NCI-H128 (cell line): ENCODE data around the gene PITX2.
"Not testable (repeated sequence)": the region's sequence is repeated elsewhere in the genome, so short reads cannot be mapped to it uniquely, and the experiment has no call there.

Experiments
- DNase-seq: peaks from one replicate; lab custom pipeline; 2025; ENCODE audit not compliant: unreplicated experiment; lab: John Stamatoyannopoulos, UW

The PITX2 gene

GRCh38 chr4:110612631-110613269 is 10.1 kb downstream of the PITX2 start:
- DNase-seq, result no peak

GRCh38 chr4:110611968-110612447 is 10.9 kb downstream of the PITX2 start:
- no peak for DNase-seq

- no peak for DNase-seq
These were observed 11.7 kb downstream of the PITX2 start for GRCh38 chr4:110610940-110611831.

GRCh38 chr4:110610620-110610939 is 12.3 kb downstream of the PITX2 start:
- no peak for DNase-seq

DNA sequence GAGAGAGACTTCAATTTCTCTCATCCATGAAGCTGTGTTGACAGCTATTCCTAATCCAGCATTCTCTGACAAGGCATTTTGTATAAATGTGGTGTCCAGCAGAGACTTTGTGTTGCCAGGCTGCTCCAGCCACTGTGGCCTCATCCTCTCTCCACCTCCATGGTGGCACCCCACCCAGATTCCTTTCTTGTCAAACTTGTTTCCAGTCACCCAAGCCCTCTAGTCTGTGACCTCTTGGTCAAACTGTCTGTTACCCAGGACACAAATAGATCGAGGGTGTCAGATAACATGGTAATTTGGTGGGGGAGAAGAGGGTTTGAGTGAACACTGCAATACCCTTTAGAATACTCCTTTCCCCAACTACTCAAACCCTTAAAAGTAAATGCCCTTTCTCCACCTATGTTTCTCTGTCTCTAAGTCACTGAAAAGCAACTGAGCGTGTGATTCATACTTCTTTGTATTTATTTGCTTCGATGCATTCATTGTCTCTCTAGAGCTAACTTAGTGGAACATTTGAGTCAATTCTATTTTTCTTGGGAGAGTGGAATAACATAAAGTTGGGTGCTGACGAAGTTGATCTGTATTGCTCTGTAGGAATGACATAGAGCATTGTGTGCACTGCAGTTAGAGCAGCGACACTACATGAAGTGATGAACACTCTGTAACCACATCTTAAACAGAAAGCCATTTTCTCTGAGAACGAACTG is 13.7 kb downstream of the PITX2 start:
- no peak for DNase-seq

DNA sequence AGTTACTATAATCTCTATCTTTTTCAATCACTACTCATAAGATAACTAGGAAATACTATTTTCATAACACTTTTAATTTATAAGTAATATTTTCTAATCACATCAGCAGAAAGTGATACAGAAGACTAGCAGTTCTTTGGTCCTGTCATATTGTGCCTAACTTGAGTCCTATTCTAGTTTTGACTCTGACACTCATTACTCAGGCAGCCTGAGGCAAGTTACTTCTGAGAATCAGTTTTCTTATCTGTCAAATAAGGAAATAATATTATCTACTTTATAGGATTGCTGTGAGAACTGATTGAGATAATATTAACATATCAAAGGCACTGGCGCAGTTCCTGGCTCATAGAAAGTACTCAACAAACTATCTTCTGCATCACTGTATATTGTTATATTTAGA is 17.8 kb downstream of the PITX2 start:
- DNase-seq, result no peak

DNA sequence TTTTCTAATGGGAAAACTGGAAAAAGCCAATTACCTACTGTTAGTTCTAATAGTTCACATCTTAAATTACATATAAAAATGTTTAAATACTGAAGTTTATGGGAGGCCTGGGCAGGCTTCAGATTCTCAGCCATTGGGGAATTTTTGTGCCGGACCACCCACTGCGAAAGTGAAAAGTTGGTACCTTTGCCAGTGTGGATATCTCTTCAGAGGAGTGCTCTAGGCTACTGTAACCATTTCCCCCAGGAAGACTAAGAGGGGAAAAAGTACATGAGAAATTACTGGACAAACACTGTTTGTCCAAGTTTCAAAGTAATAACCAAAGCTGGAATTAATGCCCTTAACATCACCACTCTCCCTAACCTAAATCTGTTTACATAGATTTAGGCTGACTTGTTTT is 20.8 kb downstream of the PITX2 start:
- no peak for DNase-seq

DNA sequence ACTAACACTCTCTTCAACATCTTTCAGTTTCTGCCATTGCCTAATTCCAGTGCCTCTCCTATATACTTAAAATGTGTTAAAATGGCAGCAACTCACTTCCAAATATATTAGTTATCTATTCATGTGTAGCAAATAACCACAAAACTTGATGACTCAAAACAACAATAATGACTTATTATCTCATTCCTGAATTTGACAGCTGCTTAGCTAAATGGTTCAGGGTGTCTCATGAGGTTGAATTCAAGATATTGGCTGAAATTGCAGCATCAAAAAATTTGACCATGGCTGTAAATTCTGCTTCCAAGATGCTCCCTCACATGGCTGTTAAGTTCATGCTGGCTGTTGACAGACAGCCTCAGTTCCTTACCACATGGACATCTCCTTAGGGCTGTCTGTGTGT is 25.3 kb downstream of the PITX2 start:
- no peak for DNase-seq

- DNase-seq, result no peak
These were observed 26.4 kb downstream of the PITX2 start for GRCh38 chr4:110596431-110596830.

- no peak for DNase-seq
These were observed 27.3 kb downstream of the PITX2 start for GRCh38 chr4:110595583-110595982.

- DNase-seq, result no peak
These were observed 33.6 kb downstream of the PITX2 start for GRCh38 chr4:110589297-110589696.

- no peak for DNase-seq
These were observed 35.1 kb downstream of the PITX2 start for GRCh38 chr4:110587666-110588285.

DNA sequence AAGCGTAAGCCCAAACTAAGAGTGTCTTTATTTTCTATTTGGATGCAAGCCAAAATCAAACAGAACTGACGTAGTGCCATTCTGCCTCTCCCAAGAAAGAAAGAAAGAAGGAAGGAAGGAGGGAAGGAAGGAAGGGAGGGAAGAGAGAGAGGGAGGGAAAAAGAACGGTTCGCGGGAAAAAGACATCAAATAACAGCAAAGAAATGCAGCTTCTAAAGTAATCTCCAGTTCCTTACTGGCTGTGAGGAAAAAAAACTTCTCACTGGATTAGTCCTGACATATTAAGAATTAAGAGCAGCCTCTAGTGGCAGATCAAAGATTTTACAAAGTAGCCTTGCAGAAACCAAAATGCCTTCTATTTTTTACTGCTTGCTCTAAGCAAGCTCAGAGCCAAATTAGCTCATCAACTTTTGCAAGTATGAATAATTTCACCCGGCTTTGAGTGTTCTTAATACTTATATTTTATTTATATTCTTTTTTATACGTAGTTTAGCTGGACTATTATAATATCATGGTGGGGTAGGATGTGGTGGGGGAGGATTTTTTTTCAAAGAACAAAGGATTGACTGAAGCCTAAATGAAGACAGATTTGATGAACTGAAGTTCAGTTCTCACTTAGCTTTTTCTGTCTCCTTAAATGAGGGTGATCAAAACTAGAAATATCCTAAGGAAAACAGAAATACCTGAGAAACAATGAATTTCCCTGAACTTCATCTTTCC is 36.6 kb downstream of the PITX2 start:
- DNase-seq, result no peak

- not testable (repeated sequence) for DNase-seq
These were observed 46.2 kb downstream of the PITX2 start for GRCh38 chr4:110576696-110577095.
